Heart right ventricle (tissue), 16 donors: ENCODE measurements around the gene MICAL3. TPM values are rescaled to one million over a fixed set of nuclear protein-coding genes. Genes with fewer than 3 reads are reported as not detected.
A peak's percentile ranks its signal among the peaks of the same experiment; 100 is the strongest.
"Not testable (repeated sequence)": the region's sequence is repeated elsewhere in the genome, so short reads cannot be mapped to it uniquely, and the experiment has no call there.

Experiments
- ATAC-seq, 8 donors: fragments of 200-7000 bp; cut with Tn5 transposase; one replicate each; pipeline ENCODE4 v1.9.1; 2020; ENCODE audit warnings: mild to moderate bottlenecking in 8 of 8, moderate library complexity in 8 of 8, moderate number of reproducible peaks in 1 of 8
- DNase-seq, 2 donors: peaks; one replicate each; pipeline ENCODE4 v3.0.0-alpha.2; 2020
- H3K27ac ChIP-seq, 10 donors: fragments of 200-600 bp; sonication (generic) in 2 of 10; one replicate each; pipeline versions ENCODE4 v1.5.0 to v1.8.0; 2020 to 2022; ENCODE audit warnings: mild to moderate bottlenecking in 3 of 10
- H3K27me3 ChIP-seq, 7 donors: fragments of 200-600 bp; one replicate each; pipeline ENCODE4 v1.8.0; 2021 to 2022; ENCODE audit warnings: mild to moderate bottlenecking in 2 of 7
- H3K36me3 ChIP-seq, 9 donors: fragments of 200-600 bp; sonication (generic) in 1 of 9; one replicate each; pipeline versions ENCODE4 v1.5.0 to v1.8.0; 2020 to 2022; ENCODE audit warnings: mild to moderate bottlenecking in 2 of 9
- H3K4me1 ChIP-seq, 9 donors: fragments of 200-600 bp; sonication (generic) in 1 of 9; one replicate each; pipeline versions ENCODE4 v1.5.0 to v1.8.0; 2020 to 2022; ENCODE audit warnings: mild to moderate bottlenecking in 4 of 9
- H3K4me3 ChIP-seq, 10 donors: fragments of 200-600 bp; sonication (generic) in 2 of 10; one replicate each; pipeline versions ENCODE4 v1.5.0 to v1.8.0; 2020 to 2022; ENCODE audit warnings: mild to moderate bottlenecking in 7 of 10, moderate library complexity in 2 of 10
- H3K9me3 ChIP-seq, 11 donors: fragments of 200-600 bp in 10 of 11; sonication (generic) in 2 of 11; one replicate each; pipeline versions ENCODE4 v1.5.0 to v1.8.0; 2013 to 2022; ENCODE audit warnings: mild to moderate bottlenecking in 2 of 11, control low read depth in 1 of 11, moderate library complexity in 1 of 11
- WGBS, 2 donors: extraction: QIAGEN DNeasy Blood & Tissue Kit; methylation state at CpG; one replicate each; pipeline ENCODE4 v1.1.7; 2013; ENCODE audit warnings: inconsistent platforms in 1 of 2; 5-methylcytosine and 5-hydroxymethylcytosine counted together
- intact Hi-C, 10 donors: fragments of 100-400 bp; cut with DNase I; formaldehyde crosslinking; loops; one replicate each; pipeline versions ENCODE4 v1.11.1 to v1.14.2; 2022
- polyA plus RNA-seq, 2 donors: library from polyadenylated mRNA; stranded (reverse); fragments of 200-250 nt; gene quantifications; one replicate each; pipeline ENCODE4 v1.2.3, GENCODE V29; 2013
- total RNA-seq, 10 donors: library from RNA; stranded (reverse); fragmentation: NEBNext Ultra II Directional in 3 of 10; extraction: Animal tissue kit (Norgen Biotek cat#: 25700) in 3 of 10; gene quantifications; one replicate each; pipeline versions ENCODE4 v1.2.1 to v1.2.4, GENCODE V29; 2021 to 2023
- TF ChIP-seq, protein P1 (sequence below), 9 donors: fragments of 200-600 bp; sonication (generic) in 2 of 9; IDR thresholded peaks; one replicate each; pipeline versions ENCODE4 v1.5.0 to v1.8.0; 2021 to 2022; ENCODE audit warnings: antibody characterized with exemption in 9 of 9, mild to moderate bottlenecking in 5 of 9, moderate library complexity in 1 of 9
- donor health status: Arrhythmogenic right ventricular cardiomyopathy.
- donor health status: ischemic (EF 13 %, LVEDD 7.1; RV severe dilation, severe dysfunction).
- donor health status: healthy with polysubstance abuse.
- donor health status: DM: no; HTN: yes; CAD: no.
- donor health status: DM: no; HTN: no; CAD: no.
- donor health status: ischemic (EF 25% LVEDD 6.9; RV normal size, moderate dysfunction).
- donor health status: ischemic (EF 25% LVEDD 5.7; RV mildly dilated, moderate dysfunction).
- donor health status: healthy.
- donor health status: DM: yes; HTN: yes; CAD: no.
- donor health status: Ischemic cardiomyopathy.
- donor health status: ischemic (EF 35%, LVEDD 5.7; RV mildly dilated, moderate dysfunction).
- donor health status: nonischemic (EF 11% LVEDD 7.7; RV severe dilation, severe dysfunction).
- donor health status: DM: yes; HTN: yes; CAD: no.
- donor health status: PGD.
- donor health status: ischemic (EF 29% LVEDD 5.4; RV normal size, mild dysfunction).
- donor health status: nonischemic (EF 23%, LVEDD 6.1; RV moderate dilation, normal function).

Gene MICAL3
- total and polyA plus RNA-seq, 12 donors = 13.2 to 137 (median 109) TPM

DNA sequence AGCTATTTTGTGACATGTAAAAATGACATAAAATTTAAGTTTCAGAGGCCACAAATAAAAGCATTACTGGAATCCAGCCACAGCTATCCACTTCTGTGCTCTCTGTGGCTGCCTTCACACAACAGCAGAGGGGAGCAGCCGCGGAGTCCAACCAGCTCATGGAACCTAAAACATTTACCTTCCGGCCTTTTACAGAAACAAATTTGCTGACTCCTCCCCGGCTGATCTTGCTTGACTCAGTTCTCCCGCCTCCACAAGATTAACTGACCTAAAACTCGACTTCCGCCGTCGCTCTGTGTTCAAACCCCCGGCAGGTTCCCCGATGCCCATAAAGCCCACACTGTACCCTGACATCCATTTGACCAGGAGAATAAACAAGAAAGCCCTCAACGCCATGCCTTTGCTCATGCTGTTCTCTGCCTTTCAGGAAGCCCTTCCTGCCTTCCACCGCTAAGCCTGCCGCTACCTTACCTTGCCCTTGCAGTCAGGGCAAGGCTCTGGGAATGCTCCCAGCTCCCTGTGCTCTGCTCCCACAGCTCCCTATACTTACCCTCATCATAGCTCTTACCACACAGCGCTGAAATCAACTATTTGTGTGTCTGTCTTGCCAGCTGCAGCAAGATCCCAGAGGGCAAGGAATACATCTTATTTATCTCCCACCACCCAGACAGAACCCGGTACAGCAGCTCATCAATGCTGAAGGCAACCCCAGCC is 35.4 kb downstream of the MICAL3 start:
- Histone ChIP-seq H3K27me3 (no peaks in the 10 kb centered on the region), H3K4me3 (no peak overlapping the region), H3K36me3 (no peaks in the 10 kb centered on the region), H3K4me1 (peaks cover 7 to 82% (median 42%) of the 10 kb centered on the region in 9 donors), H3K27ac (peak overlapping the region in 3 of 10 donors; percentile 16 to 45 (median 28)), H3K9me3 (no peaks in the 10 kb centered on the region)
- DNase-seq = no peak
- peak in 6 of 8 donors; percentile 31 to 63 (median 36) for ATAC-seq
- TF ChIP-seq, protein P1, sequence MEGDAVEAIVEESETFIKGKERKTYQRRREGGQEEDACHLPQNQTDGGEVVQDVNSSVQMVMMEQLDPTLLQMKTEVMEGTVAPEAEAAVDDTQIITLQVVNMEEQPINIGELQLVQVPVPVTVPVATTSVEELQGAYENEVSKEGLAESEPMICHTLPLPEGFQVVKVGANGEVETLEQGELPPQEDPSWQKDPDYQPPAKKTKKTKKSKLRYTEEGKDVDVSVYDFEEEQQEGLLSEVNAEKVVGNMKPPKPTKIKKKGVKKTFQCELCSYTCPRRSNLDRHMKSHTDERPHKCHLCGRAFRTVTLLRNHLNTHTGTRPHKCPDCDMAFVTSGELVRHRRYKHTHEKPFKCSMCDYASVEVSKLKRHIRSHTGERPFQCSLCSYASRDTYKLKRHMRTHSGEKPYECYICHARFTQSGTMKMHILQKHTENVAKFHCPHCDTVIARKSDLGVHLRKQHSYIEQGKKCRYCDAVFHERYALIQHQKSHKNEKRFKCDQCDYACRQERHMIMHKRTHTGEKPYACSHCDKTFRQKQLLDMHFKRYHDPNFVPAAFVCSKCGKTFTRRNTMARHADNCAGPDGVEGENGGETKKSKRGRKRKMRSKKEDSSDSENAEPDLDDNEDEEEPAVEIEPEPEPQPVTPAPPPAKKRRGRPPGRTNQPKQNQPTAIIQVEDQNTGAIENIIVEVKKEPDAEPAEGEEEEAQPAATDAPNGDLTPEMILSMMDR (IDR thresholded peaks at IDR 0.05) = no peak
- WGBS, 2 donors = 77 to 79% methylated on average over 16 of the region's 16 CpGs
- intact Hi-C loops = loop anchor here in 1 of 10 donors (10.0 kb wide), 1 partner anchor 74 kb away; no protein-coding TSS in a partner anchor

DNA sequence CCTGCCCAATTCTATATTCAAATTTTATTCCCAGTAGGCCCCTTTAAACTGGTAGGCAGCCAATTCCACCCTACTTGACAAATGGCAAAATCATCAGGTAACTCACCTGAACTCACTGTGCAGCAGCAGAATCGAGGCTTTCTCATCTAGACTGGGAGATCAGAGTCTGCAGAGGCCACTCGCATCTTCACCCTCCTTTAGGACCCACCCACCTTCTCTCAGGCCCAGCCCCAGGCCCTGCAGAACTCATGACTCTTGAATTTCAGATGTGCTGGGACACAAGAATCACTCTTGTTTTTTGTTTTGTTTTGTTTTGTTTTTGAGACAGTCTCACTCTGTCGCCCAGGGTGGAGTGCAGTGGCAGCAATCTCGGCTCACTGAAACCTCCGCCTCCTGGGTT is 38.8 kb downstream of the MICAL3 start:
- DNase-seq = no peak
- intact Hi-C loops = loop anchor here in 1 of 10 donors (10.0 kb wide), 1 partner anchor 71 kb away; no protein-coding TSS in a partner anchor
- Histone ChIP-seq H3K4me1 (peaks cover 5 to 71% (median 27%) of the 10 kb centered on the region in 9 donors), H3K36me3 (no peaks in the 10 kb centered on the region), H3K4me3 (no peak overlapping the region), H3K27me3 (no peaks in the 10 kb centered on the region), H3K9me3 (no peaks in the 10 kb centered on the region), H3K27ac (no peak overlapping the region)
- TF ChIP-seq, protein P1 (IDR thresholded peaks at IDR 0.05) = no peak
- 89 to 90% methylated on average over 5 of the region's 5 CpGs for whole genome bisulfite sequencing, 2 donors
- no peak for ATAC-seq

DNA sequence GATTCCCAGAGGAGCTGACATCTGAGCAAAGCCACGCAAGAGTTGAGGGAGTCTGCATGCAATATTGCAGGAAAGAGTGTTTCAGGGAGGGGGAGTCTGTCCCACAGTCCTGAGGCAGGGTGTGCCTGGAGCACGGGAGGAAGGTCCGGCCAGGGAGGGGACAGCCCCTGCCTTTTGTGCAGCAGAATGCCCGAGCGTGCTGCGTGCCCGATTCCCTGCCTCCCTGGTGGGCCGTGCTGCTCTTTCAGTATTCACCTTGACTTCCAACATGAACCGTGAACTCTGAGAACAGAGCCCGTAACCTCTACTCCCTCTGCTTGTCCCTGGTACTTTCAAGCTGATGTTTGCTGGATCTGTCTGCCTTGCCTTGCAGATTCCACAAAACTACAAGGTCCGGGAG is 39.3 kb downstream of the MICAL3 start:
- not testable (repeated sequence) for H3K36me3 ChIP-seq, H3K9me3 ChIP-seq, H3K27ac ChIP-seq, ATAC-seq, DNase-seq, H3K27me3 ChIP-seq, H3K4me3 ChIP-seq
- peaks cover 9 to 71% (median 31%) of the 10 kb centered on the region in 9 donors for H3K4me1 ChIP-seq
- WGBS, 2 donors = 47 to 50% methylated on average over 11 of the region's 11 CpGs
- intact Hi-C loops = loop anchor here in 1 of 10 donors (10.0 kb wide), 1 partner anchor 70 kb away; no protein-coding TSS in a partner anchor

DNA sequence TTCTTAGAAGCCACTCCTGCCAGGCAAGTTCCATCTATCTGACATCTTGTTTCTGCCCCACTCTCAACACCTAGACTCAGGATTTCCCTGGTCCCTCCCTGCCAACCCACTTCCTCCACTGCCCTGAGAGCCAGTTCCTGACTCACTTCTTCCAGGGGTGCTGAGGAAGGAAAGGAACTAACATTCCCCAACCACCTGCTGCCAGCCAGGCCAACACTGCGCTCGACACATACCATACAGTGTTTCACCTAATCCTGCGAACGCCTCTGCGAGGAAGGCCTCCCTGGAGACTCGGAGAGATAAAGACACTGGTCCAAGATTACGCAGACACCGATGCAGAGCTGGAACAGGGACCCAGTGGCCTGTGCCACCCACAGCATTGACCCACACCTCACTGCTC is 40.2 kb downstream of the MICAL3 start:
- TF ChIP-seq, protein P1 (IDR thresholded peaks at IDR 0.05) = no peak
- WGBS, 2 donors = 81 to 88% methylated on average over 8 of the region's 8 CpGs
- no peak overlapping the region for H3K4me3 ChIP-seq
- intact Hi-C loops = loop anchor here in 3 of 10 donors (5.0 to 10.0 kb wide), 3 partner anchors 37 to 69 kb away; partner anchors contain the start of gene MICAL3 (in 1 of the 3)
- ATAC-seq = peak in 2 of 8 donors; percentile 7 to 18
- DNase-seq = no peak
- H3K4me1 ChIP-seq = peaks cover 11 to 72% (median 33%) of the 10 kb centered on the region in 9 donors
- no peaks in the 10 kb centered on the region for H3K9me3 ChIP-seq
- no peak overlapping the region for H3K27ac ChIP-seq
- no peaks in the 10 kb centered on the region for H3K27me3 ChIP-seq
- no peaks in the 10 kb centered on the region for H3K36me3 ChIP-seq
